ENCODE measurements around the gene CHP2.
A peak's percentile ranks its signal among the peaks of the same experiment; 100 is the strongest.
"Not testable (repeated sequence)": the region's sequence is repeated elsewhere in the genome, so short reads cannot be mapped to it uniquely, and the experiment has no call there.

Gene CHP2

GRCh38 chr16:23748630-23749029 is 6.2 kb upstream of the CHP2 start:
- no peak for DNase-seq

GRCh38 chr16:23751053-23751452 is 3.8 kb upstream of the CHP2 start:
- not testable (repeated sequence) for DNase-seq

DNA sequence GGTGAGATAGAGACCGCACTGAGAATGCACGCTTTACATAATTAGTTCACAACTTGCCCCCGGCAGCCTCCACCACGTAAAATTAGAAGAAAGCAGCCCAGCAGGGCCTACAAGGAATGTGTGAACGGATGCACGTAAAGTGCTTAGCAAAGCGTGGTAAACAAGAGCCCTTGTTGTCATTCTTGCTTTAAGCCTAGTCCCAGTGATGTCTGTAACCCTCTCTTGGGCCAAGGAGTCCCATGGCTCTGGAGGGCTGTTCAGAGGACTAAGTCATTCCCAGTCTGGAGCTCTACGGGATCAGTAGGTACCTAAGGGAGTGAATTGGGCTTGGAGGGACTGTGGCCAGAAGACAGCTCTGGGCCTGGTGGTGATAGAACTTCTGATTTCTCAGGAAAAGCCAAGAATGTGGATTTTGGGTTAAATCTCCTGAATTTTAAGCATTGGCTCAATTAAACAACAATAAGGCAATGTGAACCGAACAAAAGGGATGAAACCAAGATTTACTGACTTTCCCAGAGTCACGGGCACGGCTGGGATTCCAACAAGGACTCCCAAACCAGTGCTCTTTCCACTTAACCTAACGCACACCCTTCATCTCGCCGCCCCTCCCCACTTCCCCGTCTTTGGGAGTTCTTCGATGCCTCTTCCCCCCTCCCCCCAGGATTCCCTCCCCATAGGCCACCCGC is 775 bp upstream of the CHP2 start:
- no peak for DNase-seq

GRCh38 chr16:23755484-23755809 is 621 bp downstream of the CHP2 start:
- DNase-seq = no peak

DNA sequence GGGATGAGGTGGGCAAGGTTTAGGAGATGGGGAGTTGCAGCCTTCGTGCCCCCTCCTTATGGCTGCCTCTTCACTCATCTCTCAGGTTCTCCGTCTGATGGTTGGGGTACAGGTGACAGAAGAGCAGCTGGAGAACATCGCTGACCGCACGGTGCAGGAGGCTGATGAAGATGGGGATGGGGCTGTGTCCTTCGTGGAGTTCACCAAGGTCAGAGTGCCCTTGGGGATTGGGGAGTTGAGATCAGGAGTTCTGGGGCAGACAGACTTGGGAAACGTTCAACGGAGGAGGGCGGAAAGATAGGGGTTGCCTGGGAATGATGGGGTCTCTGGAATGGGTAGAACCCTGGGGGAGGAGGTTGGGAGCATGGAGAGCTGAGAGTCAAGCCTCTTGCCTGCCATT is 2.3 kb downstream of the CHP2 start:
- no peak for DNase-seq

- no peak for DNase-seq
Measured at GRCh38 chr16:23757937-23758619, 3.3 kb downstream of the CHP2 start.

GRCh38 chr16:23765933-23766332 is 11.1 kb downstream of the CHP2 start:
- no peak for DNase-seq

DNA sequence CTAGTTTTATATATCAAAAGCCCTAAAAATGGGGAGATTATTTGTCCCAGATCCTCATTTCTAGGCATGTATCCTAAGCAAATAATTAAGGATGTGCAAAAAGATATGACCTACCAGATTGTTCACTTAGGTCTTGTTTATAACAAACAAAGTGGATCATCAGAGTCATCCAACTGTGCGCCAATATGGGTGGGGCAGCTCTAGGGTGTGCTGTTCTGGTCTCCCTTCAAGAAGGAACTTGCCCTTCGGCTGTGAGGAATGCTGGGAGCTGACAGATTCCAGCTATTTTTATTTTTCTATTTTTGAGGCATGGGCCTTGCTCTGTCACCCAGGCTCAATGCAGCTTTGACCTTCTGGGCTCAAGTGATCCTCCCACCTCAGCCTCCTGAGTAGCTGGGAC is 13.8 kb downstream of the CHP2 start:
- no peak for DNase-seq

GRCh38 chr16:23771027-23771426 is 16.2 kb downstream of the CHP2 start:
- DNase-seq = no peak

GRCh38 chr16:23771642-23772041 is 16.8 kb downstream of the CHP2 start:
- no peak for DNase-seq

- no peak for DNase-seq
Measured at GRCh38 chr16:23773339-23773738, 18.5 kb downstream of the CHP2 start.

- DNase-seq = no peak
Measured at GRCh38 chr16:23781176-23781575, 26.4 kb downstream of the CHP2 start.

DNA sequence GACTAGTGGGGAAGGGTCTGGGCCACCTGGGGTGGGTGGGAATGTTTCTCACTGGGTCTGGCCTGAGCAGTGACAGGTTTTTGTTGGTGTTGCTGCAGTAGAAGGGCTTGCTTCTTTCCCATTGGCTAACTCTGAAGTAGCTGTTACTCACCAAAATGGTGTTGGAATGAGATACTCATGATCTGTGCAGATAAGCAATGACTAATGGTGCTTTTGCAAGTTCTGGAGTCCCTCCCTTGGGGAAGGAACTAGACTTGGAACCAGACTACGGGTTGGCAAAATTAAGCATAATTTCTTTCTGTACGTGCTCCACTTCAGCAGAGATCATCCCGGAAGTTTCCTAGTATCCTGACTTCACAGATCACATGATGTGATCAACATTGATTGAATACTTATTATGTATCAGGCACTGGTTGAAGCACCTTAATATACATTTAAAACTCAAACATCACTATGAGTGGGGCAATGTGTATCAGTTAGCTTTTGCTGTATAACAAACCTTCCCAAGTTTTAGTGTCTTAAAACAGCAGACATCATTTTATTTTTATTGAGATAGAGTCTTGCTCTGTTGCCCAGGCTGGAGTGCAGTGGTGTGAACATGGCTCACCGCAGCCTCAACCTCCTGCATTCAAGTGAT is 30.1 kb downstream of the CHP2 start:
- no peak for DNase-seq

DNA sequence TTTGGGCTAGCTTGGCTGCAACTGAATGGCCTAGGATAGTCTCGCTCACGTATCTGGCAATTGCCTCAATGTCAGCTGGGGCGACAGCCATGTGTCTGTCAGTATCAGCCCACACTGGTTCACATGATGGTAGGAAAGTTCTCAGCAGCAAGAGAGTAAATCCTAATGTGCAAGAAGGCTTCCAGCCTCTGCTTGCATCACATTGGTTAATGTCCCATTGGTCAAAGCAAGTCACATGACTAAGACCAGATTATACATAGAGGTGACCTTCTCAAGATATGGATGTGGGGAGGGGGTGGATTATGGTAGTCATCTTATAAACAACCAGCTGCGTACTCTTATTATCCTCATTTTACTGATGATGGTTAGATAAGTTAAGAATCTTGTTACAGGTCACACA is 31.0 kb downstream of the CHP2 start:
- no peak for DNase-seq

DNA sequence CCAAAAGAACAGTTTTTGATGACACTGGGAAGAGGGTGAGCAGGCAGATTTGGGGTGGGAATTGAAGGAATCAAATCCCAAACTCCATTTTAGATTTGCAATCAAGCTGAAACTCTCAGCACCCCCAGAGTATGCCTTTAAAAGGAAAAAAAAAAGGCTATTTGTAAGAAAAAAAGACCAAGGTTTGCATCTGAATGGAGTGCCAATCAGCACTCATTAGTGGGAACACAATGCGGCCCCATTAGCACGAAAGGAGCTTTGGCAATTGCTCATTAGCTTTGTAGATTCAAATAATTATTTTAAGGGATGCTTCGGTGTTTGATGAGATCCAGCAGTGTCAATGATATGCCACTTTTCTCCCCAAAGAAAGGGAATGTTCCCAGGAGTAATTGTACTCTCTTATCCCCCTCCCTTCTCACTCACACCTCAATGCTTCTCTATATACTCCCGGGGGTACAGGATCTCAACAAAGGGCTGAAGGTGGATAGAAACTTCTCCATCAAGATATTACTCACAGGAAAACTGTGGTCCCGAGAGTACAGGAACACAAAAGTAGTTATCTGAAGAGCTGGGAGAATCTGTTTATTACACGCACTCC is 32.2 kb downstream of the CHP2 start:
- DNase-seq = no peak

DNA sequence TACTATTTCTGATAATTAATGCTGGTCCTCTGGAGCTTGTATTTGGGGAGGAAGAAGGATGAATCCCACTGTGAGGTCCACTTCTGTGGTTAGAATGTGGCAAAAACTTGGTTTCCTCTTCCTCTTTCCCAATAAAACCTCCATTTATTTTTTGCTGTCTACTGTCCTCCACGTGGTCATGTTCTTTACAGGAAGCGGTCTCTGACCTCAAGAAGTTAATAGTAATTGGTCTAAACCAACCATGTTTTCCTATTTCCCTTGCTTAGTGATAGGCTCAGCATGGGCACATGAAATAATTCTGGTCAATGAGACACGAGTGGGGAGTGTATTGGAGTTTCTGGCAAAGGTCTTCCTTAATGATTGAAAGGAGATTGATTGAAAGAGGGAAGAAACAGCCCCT is 33.9 kb downstream of the CHP2 start:
- no peak for DNase-seq

DNA sequence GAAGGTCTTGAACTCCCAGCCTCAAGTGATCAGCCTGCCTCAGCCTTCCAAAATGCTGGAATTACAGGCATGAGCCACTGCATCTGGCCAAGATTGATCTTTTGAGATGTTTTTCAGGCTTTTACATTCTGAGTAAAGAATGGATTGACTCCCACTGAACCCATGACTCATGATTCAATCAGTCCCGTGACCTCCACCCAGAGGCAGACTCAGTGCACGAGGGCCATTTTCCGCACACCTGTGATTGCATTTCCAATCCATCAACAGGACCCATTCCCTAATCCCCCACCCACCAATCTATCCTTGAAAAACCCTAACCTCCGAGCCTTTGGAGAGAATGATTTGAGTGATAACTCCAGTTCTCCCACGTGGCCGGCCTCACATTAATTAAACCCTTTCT is 40.6 kb downstream of the CHP2 start:
- no peak for DNase-seq

DNA sequence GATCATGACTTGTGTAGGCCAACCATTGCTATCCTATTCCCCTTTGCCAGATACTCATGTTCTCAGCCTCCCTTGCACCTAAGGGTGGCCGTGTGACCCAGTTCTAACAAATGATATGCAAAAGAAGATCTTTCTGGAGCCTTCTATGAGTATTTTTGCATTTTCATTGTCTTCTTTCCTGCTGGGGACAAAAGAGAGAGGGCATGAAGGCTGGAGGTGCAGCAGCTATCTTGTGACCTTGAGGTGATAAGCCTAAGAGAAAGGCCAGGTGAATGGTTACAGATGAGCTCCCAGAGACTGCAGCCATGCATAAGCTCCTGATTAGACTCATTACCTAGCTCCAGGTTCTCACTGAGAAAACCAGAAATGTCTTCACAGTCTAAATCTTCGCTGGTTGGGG is 42.1 kb downstream of the CHP2 start:
- DNase-seq = no peak

DNA sequence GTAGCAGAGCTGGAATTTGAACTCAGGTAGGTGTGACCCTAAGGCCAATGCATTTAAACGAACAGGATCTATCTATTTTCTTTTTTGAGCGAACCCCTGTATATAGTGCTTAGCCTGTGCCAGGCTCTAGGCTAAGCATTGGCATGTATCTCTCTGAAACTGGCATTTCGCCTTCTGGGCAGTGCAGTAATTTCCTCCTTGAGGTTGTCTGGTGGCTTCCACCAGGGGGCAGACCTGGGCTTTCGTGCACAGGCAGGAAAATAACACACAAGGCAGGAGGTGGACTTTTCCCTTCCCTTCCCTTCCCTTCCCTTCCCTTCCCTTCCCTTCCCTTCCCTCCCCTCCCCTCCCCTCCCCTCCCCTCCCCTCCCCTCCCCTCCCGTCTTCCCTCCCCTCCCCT is 46.6 kb downstream of the CHP2 start:
- peak; percentile 34 for DNase-seq

DNA sequence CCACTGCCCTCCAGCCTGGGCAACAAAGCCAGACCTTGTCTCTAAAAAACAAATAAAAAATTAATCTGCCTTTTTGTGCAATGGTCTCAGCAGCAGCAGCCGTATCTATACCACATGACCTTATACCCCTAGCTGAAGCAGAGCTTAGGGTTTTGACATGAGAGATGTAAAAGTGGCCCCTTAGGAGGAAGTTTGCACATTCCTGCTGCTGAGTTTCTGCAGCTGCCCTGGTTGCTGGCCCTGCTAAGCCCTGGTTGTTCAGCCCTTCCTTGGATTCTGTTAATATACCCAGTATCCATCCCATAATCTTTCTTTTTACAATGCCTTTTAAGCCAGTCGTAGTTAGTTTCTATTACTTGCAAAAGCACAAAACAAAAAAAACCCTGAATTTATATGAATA is 48.0 kb downstream of the CHP2 start:
- DNase-seq = no peak

- DNase-seq = no peak
Measured at GRCh38 chr16:23803591-23804123, 48.8 kb downstream of the CHP2 start.

GRCh38 chr16:23807028-23807427 is 52.2 kb downstream of the CHP2 start:
- no peak for DNase-seq
